OCI-LY1 (cell line): ENCODE data around the gene SPATA32.
"Not testable (repeated sequence)": the region's sequence is repeated elsewhere in the genome, so short reads cannot be mapped to it uniquely, and the experiment has no call there.

Experiments used
- H2AFZ ChIP-seq: fragments of 200-600 bp; sonication (generic), shearing (Covaris generic); 2 replicates; pipeline ENCODE4 v1.6.0; 2014; ENCODE audit warnings: antibody characterized with exemption, mild to moderate bottlenecking, low read length
- H3F3A ChIP-seq: fragments of 200-600 bp; sonication (generic), shearing (Covaris generic); 2 replicates; pipeline ENCODE4 v1.6.0; 2014; ENCODE audit warnings: mild to moderate bottlenecking, antibody characterized with exemption, low read length, moderate library complexity; ENCODE audit not compliant: insufficient read depth
- H3K27ac ChIP-seq: fragments of 200-600 bp; sonication (generic); 2 replicates; pipeline ENCODE4 v1.5.1; 2014; ENCODE audit warnings: low read length, mixed run types, mild to moderate bottlenecking, low read depth; ENCODE audit not compliant: poor library complexity, severe bottlenecking
- H3K27me3 ChIP-seq: fragments of 200-600 bp; sonication (generic); 2 replicates; pipeline ENCODE4 v1.6.0; 2014; ENCODE audit warnings: antibody characterized with exemption, mild to moderate bottlenecking, low read length, moderate library complexity; ENCODE audit not compliant: insufficient read depth
- H3K36me3 ChIP-seq: fragments of 200-600 bp; sonication (generic); 2 replicates; pipeline ENCODE4 v1.6.1; 2014; ENCODE audit warnings: mild to moderate bottlenecking, antibody characterized with exemption, low read length, moderate library complexity, mixed read lengths; ENCODE audit not compliant: insufficient read depth
- H3K4me1 ChIP-seq: fragments of 200-600 bp; sonication (generic); 2 replicates; pipeline ENCODE4 v1.5.1; 2014; ENCODE audit warnings: mild to moderate bottlenecking, low read length, moderate library complexity; ENCODE audit not compliant: insufficient read depth, severe bottlenecking
- H3K4me2 ChIP-seq: fragments of 200-600 bp; sonication (generic), shearing (Covaris generic); 2 replicates; pipeline ENCODE4 v1.6.1; 2014; ENCODE audit warnings: low read length
- H3K4me3 ChIP-seq: fragments of 200-600 bp; sonication (generic); 2 replicates; pipeline ENCODE4 v1.5.1; 2014; ENCODE audit warnings: low read length, low read depth, mild to moderate bottlenecking, mixed read lengths; ENCODE audit not compliant: poor library complexity, severe bottlenecking
- H3K79me2 ChIP-seq: fragments of 200-600 bp; shearing (Covaris generic); 2 replicates; pipeline ENCODE4 v1.6.1; 2016; ENCODE audit warnings: mixed run types, low read length, mixed read lengths; ENCODE audit not compliant: insufficient read depth
- H3K9ac ChIP-seq: fragments of 200-600 bp; sonication (generic), shearing (Covaris generic); 2 replicates; pipeline ENCODE4 v1.6.1; 2014; ENCODE audit warnings: mild to moderate bottlenecking, low read length, mixed read lengths
- H3K9me2 ChIP-seq: fragments of 200-600 bp; sonication (generic), shearing (Covaris generic); 2 replicates; pipeline ENCODE4 v1.6.1; 2014; ENCODE audit warnings: low read depth, mild to moderate bottlenecking, low read length, mixed read lengths
- H3K9me3 ChIP-seq: fragments of 200-600 bp; shearing (Covaris generic); 2 replicates; pipeline ENCODE4 v1.6.1; 2014; ENCODE audit warnings: low read length, mixed read lengths
- H4K20me1 ChIP-seq: fragments of 200-600 bp; sonication (generic), shearing (Covaris generic); 2 replicates; pipeline ENCODE4 v1.6.0; 2016; ENCODE audit warnings: mild to moderate bottlenecking, low read length; ENCODE audit not compliant: insufficient read depth
- CTCF ChIP-seq: fragments of 200-600 bp; sonication (generic), shearing (Covaris generic); IDR thresholded peaks from 2 replicates; pipeline ENCODE4 v1.5.1; 2017; ENCODE audit warnings: mild to moderate bottlenecking, antibody characterized with exemption, low read length, moderate library complexity, mixed read lengths
- EZH2 ChIP-seq: fragments of 200-600 bp; sonication (generic), shearing (Covaris generic); IDR thresholded peaks from 2 replicates; pipeline ENCODE4 v1.8.0; 2017; ENCODE audit warnings: borderline replicate concordance, mixed run types, mild to moderate bottlenecking, antibody characterized with exemption, low read length, moderate library complexity, mixed read lengths

Gene SPATA32

GRCh38 chr17:45256114-45256966, 5.6 kb downstream of the SPATA32 start:
- no peaks in the 10 kb centered on the region for H4K20me1 ChIP-seq
- no peaks in the 10 kb centered on the region; the same call in 1 of the 2 replicates for H3K27me3 ChIP-seq
- no peak overlapping the region for H3K4me3 ChIP-seq
- no peaks in the 10 kb centered on the region for H3K9me3 ChIP-seq
- H3K4me1 ChIP-seq = peaks cover 2% of the 10 kb centered on the region
- H3K36me3 ChIP-seq = no peaks in the 10 kb centered on the region; the same call in 1 of the 2 replicates
- no peak overlapping the region for H3K4me2 ChIP-seq
- H3K27ac ChIP-seq = no peak overlapping the region
- no peak overlapping the region for H2AFZ ChIP-seq
- no peak for TF ChIP-seq EZH2
- TF ChIP-seq CTCF = peak; percentile 7; the same call in 1 of the 2 replicates
- no peaks in the 10 kb centered on the region for H3K9me2 ChIP-seq
- no peak overlapping the region for H3K9ac ChIP-seq
- no peaks in the 10 kb centered on the region for H3K79me2 ChIP-seq
- H3F3A ChIP-seq = no peaks in the 10 kb centered on the region

DNA sequence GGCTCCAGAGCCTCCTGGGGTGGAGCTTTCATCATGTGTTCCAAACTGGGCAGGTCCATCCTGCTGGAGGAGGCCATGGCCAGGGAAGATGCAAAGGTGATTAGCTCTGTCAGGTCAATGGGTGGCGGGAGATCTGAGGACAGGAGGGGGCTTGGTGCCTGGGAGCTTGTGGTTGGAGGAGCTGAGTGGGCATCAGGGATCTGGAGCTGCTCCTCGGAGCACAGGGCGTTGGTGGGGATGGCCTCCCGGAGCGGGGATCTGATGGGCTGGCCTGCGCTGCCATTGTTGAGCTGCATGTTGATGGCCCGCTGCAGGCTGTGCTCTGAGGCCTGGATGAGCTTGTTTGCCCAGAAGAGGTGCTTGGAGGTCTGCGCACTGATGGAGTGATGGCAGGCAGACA, 6.5 kb downstream of the SPATA32 start:
- no peaks in the 10 kb centered on the region for H3K4me1 ChIP-seq
- no peaks in the 10 kb centered on the region for H4K20me1 ChIP-seq
- H3F3A ChIP-seq = no peaks in the 10 kb centered on the region
- H2AFZ ChIP-seq = no peak overlapping the region
- no peak overlapping the region for H3K27ac ChIP-seq
- H3K9me3 ChIP-seq = no peaks in the 10 kb centered on the region
- TF ChIP-seq EZH2 = no peak
- no peak for TF ChIP-seq CTCF
- H3K4me2 ChIP-seq = no peak overlapping the region
- H3K9ac ChIP-seq = no peak overlapping the region
- H3K4me3 ChIP-seq = no peak overlapping the region
- H3K79me2 ChIP-seq = no peaks in the 10 kb centered on the region
- H3K36me3 ChIP-seq = peaks cover 9% of the 10 kb centered on the region
- H3K27me3 ChIP-seq = no peaks in the 10 kb centered on the region; the same call in 1 of the 2 replicates
- H3K9me2 ChIP-seq = no peaks in the 10 kb centered on the region

DNA sequence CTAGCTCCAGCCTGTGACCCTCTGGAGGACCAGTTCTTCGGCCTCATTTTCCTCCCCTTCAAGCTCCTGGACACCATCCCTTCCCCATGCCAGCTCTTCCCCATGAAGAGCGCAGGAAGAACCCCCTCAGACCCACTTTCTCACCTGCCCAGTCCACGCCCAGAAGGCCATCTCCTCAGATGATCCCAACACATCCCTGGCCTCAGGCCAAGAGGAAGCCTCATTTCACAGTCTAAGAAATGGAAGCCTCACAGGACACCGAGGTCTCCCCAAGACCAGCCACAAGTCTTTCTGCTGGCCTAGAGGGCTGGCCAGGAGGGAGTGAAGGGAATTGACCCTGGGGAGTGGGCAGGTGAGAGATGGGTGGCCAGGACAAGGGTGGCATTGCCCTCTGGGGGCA, 8.0 kb downstream of the SPATA32 start:
- Histone ChIP-seq H3K4me1 (peaks cover 3% of the 10 kb centered on the region), H3F3A (no peaks in the 10 kb centered on the region), H2AFZ (no peak overlapping the region), H3K27ac (no peak overlapping the region), H3K4me3 (no peak overlapping the region), H3K9me2 (no peaks in the 10 kb centered on the region), H3K4me2 (no peak overlapping the region), H3K27me3 (no peaks in the 10 kb centered on the region; the same call in 1 of the 2 replicates), H3K9me3 (no peaks in the 10 kb centered on the region), H3K36me3 (peaks cover 21% of the 10 kb centered on the region), H4K20me1 (no peaks in the 10 kb centered on the region), H3K79me2 (no peaks in the 10 kb centered on the region), H3K9ac (no peak overlapping the region)
- no peak for TF ChIP-seq CTCF

DNA sequence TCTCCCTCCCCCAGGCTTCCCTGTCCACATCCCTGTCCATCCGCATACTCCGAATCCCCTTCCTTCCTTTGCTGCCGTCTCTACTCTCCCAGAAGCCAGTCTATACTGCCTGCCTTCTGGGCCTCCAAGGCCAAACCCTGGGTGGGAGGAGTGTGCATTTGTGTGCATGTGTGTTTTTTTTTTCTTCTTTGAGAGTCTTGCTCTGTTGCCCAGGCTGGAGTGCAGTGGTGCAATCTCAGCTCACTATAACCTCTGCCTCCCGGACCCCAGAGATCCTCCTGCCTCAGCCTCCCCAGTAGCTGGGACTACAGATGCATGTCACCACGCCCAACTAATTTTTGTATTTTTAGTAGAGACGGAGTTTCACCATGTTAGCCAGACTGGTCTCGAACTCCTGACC, 8.7 kb downstream of the SPATA32 start:
- H3K27ac ChIP-seq, H3K4me1 ChIP-seq, H3K9me3 ChIP-seq, H4K20me1 ChIP-seq, H3K4me2 ChIP-seq, H3F3A ChIP-seq, H3K27me3 ChIP-seq, H3K4me3 ChIP-seq, H3K9ac ChIP-seq, H3K79me2 ChIP-seq, H2AFZ ChIP-seq, H3K9me2 ChIP-seq: not testable (repeated sequence)
- peaks cover 22% of the 10 kb centered on the region for H3K36me3 ChIP-seq
